Measurements from ENCODE around the gene PLA2G7.

DNA sequence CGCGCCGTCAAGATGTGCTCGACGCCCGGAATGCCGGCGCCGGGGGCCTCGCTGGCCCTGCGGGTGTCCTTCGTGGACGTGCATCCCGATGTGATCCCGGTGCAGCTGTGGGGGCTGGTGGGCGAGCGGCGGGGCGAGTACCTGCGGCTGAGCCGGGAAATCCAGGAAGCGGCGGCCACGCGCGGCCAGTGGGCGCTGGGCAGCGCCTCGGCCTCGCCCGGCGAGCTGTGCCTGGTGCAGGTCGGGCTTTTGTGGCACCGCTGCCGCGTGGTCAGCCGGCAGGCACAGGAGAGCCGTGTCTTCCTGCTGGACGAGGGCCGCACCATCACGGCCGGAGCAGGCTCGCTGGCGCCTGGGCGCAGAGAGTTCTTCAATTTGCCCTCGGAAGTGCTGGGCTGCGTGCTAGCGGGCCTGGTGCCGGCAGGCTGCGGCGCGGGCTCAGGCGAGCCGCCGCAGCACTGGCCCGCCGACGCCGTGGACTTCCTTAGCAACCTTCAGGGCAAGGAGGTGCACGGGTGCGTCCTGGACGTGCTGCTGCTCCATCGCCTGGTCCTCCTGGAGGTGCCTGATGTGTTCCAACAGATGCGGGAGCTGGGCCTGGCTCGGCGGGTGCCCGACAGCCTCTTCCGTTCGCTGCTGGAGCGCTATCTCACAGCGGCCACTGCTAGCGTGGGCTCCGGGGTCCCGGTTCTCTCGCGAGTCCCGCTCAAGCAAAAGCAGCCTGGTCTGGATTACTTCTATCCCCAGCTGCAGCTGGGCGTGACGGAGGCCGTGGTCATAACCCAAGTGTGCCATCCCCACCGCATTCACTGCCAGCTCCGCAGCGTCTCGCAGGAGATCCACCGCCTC is 46.8 kb downstream of the PLA2G7 start:
- TF ChIP-seq POLR2AphosphoS5 (IDR thresholded peaks at IDR 0.05; ENCODE audit: low read depth, low read length) (no peak), REST (IDR thresholded peaks at IDR 0.05; ENCODE audit: insufficient read depth in 1 of 2, low read depth in 2 of 2, low read length in 1 of 2) (no peak), SIN3A (IDR thresholded peaks at IDR 0.05; ENCODE audit: borderline replicate concordance, insufficient read depth, low read depth, low read length) (no peak)
- TF ChIP-seq, protein P1, sequence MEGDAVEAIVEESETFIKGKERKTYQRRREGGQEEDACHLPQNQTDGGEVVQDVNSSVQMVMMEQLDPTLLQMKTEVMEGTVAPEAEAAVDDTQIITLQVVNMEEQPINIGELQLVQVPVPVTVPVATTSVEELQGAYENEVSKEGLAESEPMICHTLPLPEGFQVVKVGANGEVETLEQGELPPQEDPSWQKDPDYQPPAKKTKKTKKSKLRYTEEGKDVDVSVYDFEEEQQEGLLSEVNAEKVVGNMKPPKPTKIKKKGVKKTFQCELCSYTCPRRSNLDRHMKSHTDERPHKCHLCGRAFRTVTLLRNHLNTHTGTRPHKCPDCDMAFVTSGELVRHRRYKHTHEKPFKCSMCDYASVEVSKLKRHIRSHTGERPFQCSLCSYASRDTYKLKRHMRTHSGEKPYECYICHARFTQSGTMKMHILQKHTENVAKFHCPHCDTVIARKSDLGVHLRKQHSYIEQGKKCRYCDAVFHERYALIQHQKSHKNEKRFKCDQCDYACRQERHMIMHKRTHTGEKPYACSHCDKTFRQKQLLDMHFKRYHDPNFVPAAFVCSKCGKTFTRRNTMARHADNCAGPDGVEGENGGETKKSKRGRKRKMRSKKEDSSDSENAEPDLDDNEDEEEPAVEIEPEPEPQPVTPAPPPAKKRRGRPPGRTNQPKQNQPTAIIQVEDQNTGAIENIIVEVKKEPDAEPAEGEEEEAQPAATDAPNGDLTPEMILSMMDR (IDR thresholded peaks at IDR 0.05) = no peak

Measured in Panc1 (cell line).